PC-3 (cell line): ENCODE data around the gene HSPA1A. TPM values are rescaled to one million over a fixed set of nuclear protein-coding genes. Genes with fewer than 3 reads are reported as not detected.

Experiments used
- ATAC-seq: fragments of 200-7000 bp; cut with Tn5 transposase; 2 replicates; pipeline ENCODE4 v1.9.1; 2020; ENCODE audit warnings: mild to moderate bottlenecking, moderate library complexity
- BruUV-seq: library from RNA; stranded (reverse); fragments of 400-500 nt; replicated peaks from 2 replicates; lab custom pipeline; 2021; lab: Mats Ljungman, UMichigan
- CTCF ChIA-PET: fragments of 300-600 bp; sonication (Branson Sonifier 250); formaldehyde crosslinking; loops from one replicate; lab custom pipeline; 2022; ENCODE audit warnings: antibody characterized with exemption; lab: Charles Lee
- POLR2A ChIA-PET: fragments of 300-600 bp; sonication (Branson Sonifier 250); formaldehyde crosslinking; loops from one replicate; lab custom pipeline; 2022; ENCODE audit warnings: antibody characterized with exemption; ENCODE audit not compliant: unreplicated experiment; lab: Charles Lee
- DNase-seq: peaks from one replicate; pipeline ENCODE4 v3.0.0-alpha.2; 2015
- H2AFZ ChIP-seq: fragments of 300-600 bp; sonication (generic); 2 replicates; pipeline ENCODE4 v1.6.0; 2016; ENCODE audit warnings: antibody characterized with exemption, low read length
- H3F3A ChIP-seq: fragments of 300-600 bp; sonication (generic); one replicate; pipeline ENCODE4 v1.6.0; 2017; ENCODE audit warnings: antibody characterized with exemption, low read length, control low read depth, mild to moderate bottlenecking; ENCODE audit not compliant: unreplicated experiment
- H3K27ac ChIP-seq: fragments of 300-600 bp; sonication (generic); 2 replicates; pipeline ENCODE4 v1.5.1; 2016; ENCODE audit warnings: mild to moderate bottlenecking, low read length
- H3K27me3 ChIP-seq: fragments of 300-600 bp; sonication (generic); 2 replicates; pipeline ENCODE4 v1.6.1; 2016; ENCODE audit warnings: low read length, mixed read lengths
- H3K36me3 ChIP-seq: fragments of 300-600 bp; sonication (generic); 2 replicates; pipeline ENCODE4 v1.6.1; 2016; ENCODE audit warnings: low read depth, mixed run types, low read length, mixed read lengths
- H3K4me1 ChIP-seq: fragments of 300-600 bp; sonication (generic); 2 replicates; pipeline ENCODE4 v1.5.1; 2016; ENCODE audit warnings: low read length; ENCODE audit not compliant: insufficient read depth
- H3K4me2 ChIP-seq: fragments of 300-600 bp; sonication (generic); 2 replicates; pipeline ENCODE4 v1.6.0; 2016; ENCODE audit warnings: low read length
- H3K4me3 ChIP-seq: fragments of 300-600 bp; sonication (generic); 2 replicates; pipeline ENCODE4 v1.5.1; 2016; ENCODE audit warnings: mild to moderate bottlenecking, low read length, mixed read lengths
- H3K79me2 ChIP-seq: fragments of 300-600 bp; sonication (generic); 2 replicates; pipeline ENCODE4 v1.6.1; 2017; ENCODE audit warnings: low read length, mixed read lengths
- H3K9ac ChIP-seq: fragments of 300-600 bp; sonication (generic); 2 replicates; pipeline ENCODE4 v1.6.0; 2016; ENCODE audit warnings: mild to moderate bottlenecking, low read length
- H3K9me2 ChIP-seq: fragments of 300-600 bp; sonication (generic); replicated peaks from 2 replicates; pipeline ENCODE4 v1.6.1; 2016; ENCODE audit warnings: mixed run types, low read length, mixed read lengths
- H3K9me3 ChIP-seq: fragments of 300-600 bp; sonication (generic); 2 replicates; pipeline ENCODE4 v1.6.1; 2016; ENCODE audit warnings: low read length, mixed read lengths
- H4K20me1 ChIP-seq: fragments of 300-600 bp; sonication (generic); 2 replicates; pipeline ENCODE4 v1.6.1; 2016; ENCODE audit warnings: low read length, mixed read lengths
- EZH2 ChIP-seq: fragments of 300-600 bp; sonication (generic); IDR thresholded peaks from one replicate; pipeline ENCODE4 v1.6.1; 2017; ENCODE audit warnings: antibody characterized with exemption, mild to moderate bottlenecking, low read length; ENCODE audit not compliant: unreplicated experiment
- EZH2phosphoT487 ChIP-seq: fragments of 300-600 bp; sonication (generic); IDR thresholded peaks from 2 replicates; pipeline ENCODE4 v1.6.1; 2018; ENCODE audit warnings: mild to moderate bottlenecking, antibody characterized with exemption, low read length, borderline replicate concordance
- intact Hi-C: fragments of 100-400 bp; cut with micrococcal nuclease; formaldehyde crosslinking; loops from 2 replicates; pipeline ENCODE4 v1.9.0; 2023
- total RNA-seq: library from RNA; depleted of rRNA; stranded (reverse); fragments of >200 nt; gene quantifications from 2 replicates; pipeline ENCODE4 v1.2.3, GENCODE V29; 2014
- TF ChIP-seq, protein P1 (sequence below): fragments of 300-600 bp; sonication (generic); conservative IDR thresholded peaks from 2 replicates; pipeline ENCODE4 v1.5.1; 2017; ENCODE audit warnings: antibody characterized with exemption, low read depth, mild to moderate bottlenecking, low read length

The HSPA1A gene
- total RNA-seq, 1 experiment from 2014 or later, result 269 TPM

DNA sequence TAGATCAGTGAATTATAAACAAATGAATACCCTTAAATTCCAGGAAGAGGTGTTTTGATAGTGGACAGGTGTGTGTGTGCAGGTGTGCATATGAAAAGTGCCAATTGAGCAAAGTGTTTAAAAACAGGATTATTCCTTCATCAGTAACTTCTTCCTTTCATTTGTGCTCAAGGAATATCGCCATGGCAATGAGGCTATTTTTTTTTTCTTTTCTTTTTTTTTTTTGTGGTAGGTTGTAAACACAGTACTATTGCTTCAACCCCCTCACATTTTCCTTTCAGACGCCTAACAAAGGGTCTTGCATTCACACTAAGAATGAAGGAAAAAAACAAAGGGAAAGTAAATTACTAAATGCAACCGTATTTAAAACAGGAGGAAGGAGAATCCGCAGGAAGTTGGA lies 10.2 kb downstream of the HSPA1A start:
- no peak for ATAC-seq
- Histone ChIP-seq H3K4me1 (peaks cover 49% of the 10 kb centered on the region), H3K36me3 (no peaks in the 10 kb centered on the region), H3K9me3 (no peaks in the 10 kb centered on the region), H3K27ac (peak overlapping the region; percentile 82), H3K4me3 (peak overlapping the region; percentile 58), H3F3A (peaks cover 12% of the 10 kb centered on the region), H3K4me2 (peak overlapping the region; percentile 89), H3K9ac (peak overlapping the region; percentile 5; the same call in 1 of the 2 replicates), H3K27me3 (no peaks in the 10 kb centered on the region), H4K20me1 (peaks cover 14% of the 10 kb centered on the region), H3K9me2 (no peaks in the 10 kb centered on the region), H3K79me2 (peaks cover 62% of the 10 kb centered on the region), H2AFZ (no peak overlapping the region)
- ChIA-PET CTCF (interaction anchor here (0.8 kb wide), 1 partner anchor 10 kb away, joined by 5 read pairs; the partner anchor contains the start of gene HSPA1A), POLR2A (interaction anchor here (0.8 to 2.5 kb wide), 2 partner anchors 10 to 11 kb away, joined by 5 to 54 read pairs; partner anchors contain the start of genes HSPA1A and HSPA1L)
- intact Hi-C loops, result no loop called here
- DNase-seq, result no peak
- BruUV-seq, result no TSS peak
- no peak for TF ChIP-seq EZH2phosphoT487
- TF ChIP-seq, protein P1, sequence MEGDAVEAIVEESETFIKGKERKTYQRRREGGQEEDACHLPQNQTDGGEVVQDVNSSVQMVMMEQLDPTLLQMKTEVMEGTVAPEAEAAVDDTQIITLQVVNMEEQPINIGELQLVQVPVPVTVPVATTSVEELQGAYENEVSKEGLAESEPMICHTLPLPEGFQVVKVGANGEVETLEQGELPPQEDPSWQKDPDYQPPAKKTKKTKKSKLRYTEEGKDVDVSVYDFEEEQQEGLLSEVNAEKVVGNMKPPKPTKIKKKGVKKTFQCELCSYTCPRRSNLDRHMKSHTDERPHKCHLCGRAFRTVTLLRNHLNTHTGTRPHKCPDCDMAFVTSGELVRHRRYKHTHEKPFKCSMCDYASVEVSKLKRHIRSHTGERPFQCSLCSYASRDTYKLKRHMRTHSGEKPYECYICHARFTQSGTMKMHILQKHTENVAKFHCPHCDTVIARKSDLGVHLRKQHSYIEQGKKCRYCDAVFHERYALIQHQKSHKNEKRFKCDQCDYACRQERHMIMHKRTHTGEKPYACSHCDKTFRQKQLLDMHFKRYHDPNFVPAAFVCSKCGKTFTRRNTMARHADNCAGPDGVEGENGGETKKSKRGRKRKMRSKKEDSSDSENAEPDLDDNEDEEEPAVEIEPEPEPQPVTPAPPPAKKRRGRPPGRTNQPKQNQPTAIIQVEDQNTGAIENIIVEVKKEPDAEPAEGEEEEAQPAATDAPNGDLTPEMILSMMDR, result no peak
- no peak for TF ChIP-seq EZH2

- no peaks in the 10 kb centered on the region for H3K9me3 ChIP-seq
- DNase-seq, result no peak
- no peaks in the 10 kb centered on the region for H3K9me2 ChIP-seq
- intact Hi-C loops, result no loop called here
- BruUV-seq, result no TSS peak
- H3K4me2 ChIP-seq, result peak overlapping the region; percentile 89
- TF ChIP-seq, protein P1, result no peak
- no peak for TF ChIP-seq EZH2
- TF ChIP-seq EZH2phosphoT487, result no peak
- CTCF ChIA-PET, result interaction anchor here (0.6 to 1.1 kb wide), 4 partner anchors 12 to 52 kb away, joined by 3 to 7 read pairs (median 4); partner anchors contain the start of genes LSM2 and VARS1
- H3K27ac ChIP-seq, result peak overlapping the region; percentile 82
- peaks cover 21% of the 10 kb centered on the region for H4K20me1 ChIP-seq
- H3K79me2 ChIP-seq, result peaks cover 65% of the 10 kb centered on the region
- H3F3A ChIP-seq, result peaks cover 6% of the 10 kb centered on the region
- H3K9ac ChIP-seq, result peak overlapping the region; percentile 66
- H2AFZ ChIP-seq, result peak overlapping the region; percentile 57
- H3K4me1 ChIP-seq, result peaks cover 47% of the 10 kb centered on the region
- peak; percentile 47 for ATAC-seq
- H3K4me3 ChIP-seq, result peak overlapping the region; percentile 66
- POLR2A ChIA-PET, result interaction anchor here (0.5 to 2.5 kb wide), 24 partner anchors 9 to 1767 kb away, joined by 3 to 54 read pairs (median 5); partner anchors contain the start of genes CLIC1, DDX39B, GPANK1 and HSPA1A
- H3K36me3 ChIP-seq, result no peaks in the 10 kb centered on the region
- H3K27me3 ChIP-seq, result no peaks in the 10 kb centered on the region
Measured at GRCh38 chr6:31826793-31827285, 11.5 kb downstream of the HSPA1A start.
